Peyer's patch (tissue), 4 donors: ENCODE measurements around the gene OR2T5.
"Not testable (repeated sequence)": the region's sequence is repeated elsewhere in the genome, so short reads cannot be mapped to it uniquely, and the experiment has no call there.

Experiments
- CTCF ChIP-seq, 6 experiments: fragments of 450-650 bp in 4 of 6; fragments of 200-600 bp in 2 of 6; sonication (generic) in 1 of 6; IDR thresholded peaks; one replicate each; pipeline ENCODE4 v1.5.1; 2017 to 2019; ENCODE audit warnings: antibody characterized with exemption in 6 of 6, mild to moderate bottlenecking in 3 of 6, moderate library complexity in 1 of 6
- POLR2A ChIP-seq, 2 donors: fragments of 450-650 bp; IDR thresholded peaks; one replicate each; pipeline ENCODE4 v1.5.1; 2017; ENCODE audit warnings: antibody characterized with exemption in 2 of 2, mild to moderate bottlenecking in 2 of 2, moderate library complexity in 2 of 2

GRCh38 chr1:248450466-248451145 is 37.8 kb upstream of the OR2T5 start:
- TF ChIP-seq CTCF, POLR2A (IDR thresholded peaks at IDR 0.05): not testable (repeated sequence)
